GM19043 (cell line): Measurements from ENCODE around the gene USP17L10.
"Not testable (repeated sequence)": the region's sequence is repeated elsewhere in the genome, so short reads cannot be mapped to it uniquely, and the experiment has no call there.

Experiments used
- ATAC-seq: cut with Tn5 transposase; IDR thresholded peaks from one replicate; pipeline ENCODE4 v1.9.1; 2021; ENCODE audit warnings: low read depth; ENCODE audit not compliant: unreplicated experiment

The USP17L10 gene, protein sequence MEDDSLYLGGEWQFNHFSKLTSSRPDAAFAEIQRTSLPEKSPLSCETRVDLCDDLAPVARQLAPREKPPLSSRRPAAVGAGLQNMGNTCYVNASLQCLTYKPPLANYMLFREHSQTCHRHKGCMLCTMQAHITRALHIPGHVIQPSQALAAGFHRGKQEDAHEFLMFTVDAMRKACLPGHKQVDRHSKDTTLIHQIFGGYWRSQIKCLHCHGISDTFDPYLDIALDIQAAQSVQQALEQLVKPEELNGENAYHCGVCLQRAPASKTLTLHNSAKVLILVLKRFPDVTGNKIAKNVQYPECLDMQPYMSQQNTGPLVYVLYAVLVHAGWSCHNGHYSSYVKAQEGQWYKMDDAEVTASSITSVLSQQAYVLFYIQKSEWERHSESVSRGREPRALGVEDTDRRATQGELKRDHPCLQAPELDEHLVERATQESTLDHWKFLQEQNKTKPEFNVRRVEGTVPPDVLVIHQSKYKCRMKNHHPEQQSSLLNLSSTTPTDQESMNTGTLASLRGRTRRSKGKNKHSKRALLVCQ

DNA sequence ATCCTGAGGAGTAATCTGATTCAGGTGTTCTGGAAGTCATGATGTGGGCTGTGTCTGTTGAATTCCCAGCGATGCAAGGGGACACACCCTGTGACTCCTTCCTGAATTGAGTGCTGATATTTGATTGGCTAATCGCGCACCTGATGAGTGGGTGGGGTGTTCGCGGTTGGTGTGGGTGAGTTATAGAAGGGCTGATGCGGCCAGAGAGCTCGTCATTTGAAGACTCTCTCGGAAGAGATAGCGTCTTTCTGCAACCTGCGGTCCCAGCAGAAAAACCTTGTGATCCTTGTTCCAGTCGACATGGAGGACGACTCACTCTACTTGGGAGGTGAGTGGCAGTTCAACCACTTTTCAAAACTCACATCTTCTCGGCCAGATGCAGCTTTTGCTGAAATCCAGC is at the start of gene USP17L10:
TSS of gene USP17L10 (plus strand) at position 301 of the 400 bp plus-strand sequence. CDS start at position 301, 0 bp downstream.
- not testable (repeated sequence) for ATAC-seq

DNA sequence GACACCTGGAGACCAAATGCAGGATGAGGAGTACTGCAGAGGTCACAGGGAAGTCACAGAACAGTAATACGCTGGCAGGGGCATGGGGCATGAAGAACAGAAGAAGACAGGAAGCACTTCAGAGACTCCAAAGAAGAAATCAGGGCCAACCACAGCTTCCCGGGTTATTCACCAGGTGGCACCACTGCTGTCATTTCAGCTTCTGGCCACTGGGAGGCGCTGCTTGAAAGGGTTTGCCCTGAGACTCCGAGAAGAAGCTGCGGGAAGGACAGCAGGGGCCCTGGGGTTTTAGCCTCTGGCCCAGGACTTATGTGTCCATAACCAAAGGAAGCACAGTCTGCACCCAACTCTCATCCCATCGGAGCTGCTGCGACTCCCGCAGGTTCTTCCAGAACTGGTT is 44.5 kb upstream of the USP17L10 start:
- not testable (repeated sequence) for ATAC-seq

DNA sequence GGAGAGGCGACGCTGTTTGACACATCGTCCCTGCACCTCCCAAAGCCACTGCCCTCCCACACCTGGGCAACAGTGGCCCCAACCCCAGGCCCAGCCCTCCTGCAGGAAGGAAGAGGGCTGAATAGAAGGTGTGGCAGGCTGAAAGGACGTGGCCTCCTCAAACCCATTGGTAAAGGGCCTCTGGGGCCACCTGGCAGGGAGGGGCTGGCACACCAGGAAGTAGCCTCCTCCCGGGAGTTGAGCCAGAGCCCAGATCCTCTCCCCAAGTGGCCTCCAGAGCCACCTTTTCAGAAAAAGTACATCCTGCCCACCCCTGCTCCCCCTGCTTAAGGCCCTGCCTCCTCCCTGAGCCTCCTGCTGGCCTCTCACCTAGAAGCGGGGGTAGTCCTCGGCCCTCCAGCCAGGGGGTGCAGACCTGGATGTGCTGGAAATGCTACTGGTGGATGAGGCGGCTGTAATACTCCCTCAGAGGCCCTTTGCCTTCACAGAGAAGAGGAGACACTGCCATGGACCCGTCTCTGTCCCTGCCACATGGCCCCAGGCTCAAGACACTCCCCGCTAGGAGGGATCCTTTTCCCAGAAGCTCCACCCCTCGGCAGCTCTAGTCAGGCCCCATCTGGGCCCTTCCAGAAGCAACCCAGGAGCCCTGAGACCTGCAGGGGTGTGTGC is 40.5 kb upstream of the USP17L10 start, which contains the start of gene FAM90A26:
TSS of gene FAM90A26 (plus strand) at position 619 of the 669 bp plus-strand sequence. CDS start 2,764 bp downstream, outside the sequence.
- not testable (repeated sequence) for ATAC-seq

DNA sequence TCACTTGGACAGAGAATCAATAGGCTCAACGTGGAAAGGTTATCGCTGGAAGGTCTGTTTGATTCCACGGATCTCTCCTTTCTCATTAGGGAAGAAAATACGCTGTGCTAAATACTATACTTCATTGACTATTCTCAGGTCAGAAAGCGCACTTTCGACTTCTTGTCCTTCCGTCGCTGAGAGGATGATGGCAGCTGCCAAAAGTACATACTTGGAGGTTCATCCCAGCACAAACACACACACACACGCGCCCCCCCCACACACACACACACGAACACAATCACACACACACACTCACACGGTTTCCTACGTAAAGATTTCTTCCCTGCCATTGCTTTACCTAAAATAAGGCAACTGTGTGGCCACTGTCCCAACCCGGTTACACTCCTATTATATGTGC is 4.2 kb downstream of the USP17L10 start:
- not testable (repeated sequence) for ATAC-seq

DNA sequence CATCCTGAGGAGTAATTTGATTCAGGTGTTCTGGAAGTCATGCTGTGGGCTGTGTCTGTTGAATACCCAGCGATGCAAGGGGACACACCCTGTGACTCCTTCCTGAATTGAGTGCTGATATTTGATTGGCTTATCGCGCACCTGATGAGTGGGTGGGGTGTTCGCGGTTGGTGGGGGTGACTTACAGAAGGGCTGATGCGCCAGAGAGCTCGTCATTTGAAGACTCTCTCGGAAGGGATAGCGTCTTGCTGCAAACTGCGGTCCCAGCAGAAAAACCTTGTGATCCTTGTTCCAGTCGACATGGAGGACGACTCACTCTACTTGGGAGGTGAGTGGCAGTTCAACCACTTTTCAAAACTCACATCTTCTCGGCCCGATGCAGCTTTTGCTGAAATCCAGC is 4.6 kb downstream of the USP17L10 start, which contains the start of gene USP17L11:
TSS of gene USP17L11 (plus strand) at position 301 of the 400 bp plus-strand sequence. CDS start at position 301, 0 bp downstream.
- ATAC-seq = not testable (repeated sequence)

DNA sequence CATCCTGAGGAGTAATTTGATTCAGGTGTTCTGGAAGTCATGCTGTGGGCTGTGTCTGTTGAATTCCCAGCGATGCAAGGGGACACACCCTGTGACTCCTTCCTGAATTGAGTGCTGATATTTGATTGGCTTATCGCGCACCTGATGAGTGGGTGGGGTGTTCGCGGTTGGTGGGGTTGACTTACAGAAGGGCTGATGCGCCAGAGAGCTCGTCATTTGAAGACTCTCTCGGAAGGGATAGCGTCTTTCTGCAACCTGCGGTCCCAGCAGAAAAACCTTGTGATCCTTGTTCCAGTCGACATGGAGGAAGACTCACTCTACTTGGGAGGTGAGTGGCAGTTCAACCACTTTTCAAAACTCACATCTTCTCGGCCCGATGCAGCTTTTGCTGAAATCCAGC is 9.4 kb downstream of the USP17L10 start, which contains the start of gene USP17L12:
TSS of gene USP17L12 (plus strand) at position 301 of the 400 bp plus-strand sequence. CDS start at position 301, 0 bp downstream.
- ATAC-seq = not testable (repeated sequence)

DNA sequence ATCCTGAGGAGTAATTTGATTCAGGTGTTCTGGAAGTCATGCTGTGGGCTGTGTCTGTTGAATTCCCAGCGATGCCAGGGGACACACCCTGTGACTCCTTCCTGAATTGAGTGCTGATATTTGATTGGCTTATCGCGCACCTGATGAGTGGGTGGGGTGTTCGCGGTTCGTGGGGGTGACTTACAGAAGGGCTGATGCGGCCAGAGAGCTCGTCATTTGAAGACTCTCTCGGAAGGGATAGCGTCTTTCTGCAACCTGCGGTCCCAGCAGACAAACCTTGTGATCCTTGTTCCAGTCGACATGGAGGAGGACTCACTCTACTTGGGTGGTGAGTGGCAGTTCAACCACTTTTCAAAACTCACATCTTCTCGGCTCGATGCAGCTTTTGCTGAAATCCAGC is 14.1 kb downstream of the USP17L10 start, which contains the start of gene USP17L13:
TSS of gene USP17L13 (plus strand) at position 301 of the 400 bp plus-strand sequence. CDS start at position 301, 0 bp downstream.
- not testable (repeated sequence) for ATAC-seq

DNA sequence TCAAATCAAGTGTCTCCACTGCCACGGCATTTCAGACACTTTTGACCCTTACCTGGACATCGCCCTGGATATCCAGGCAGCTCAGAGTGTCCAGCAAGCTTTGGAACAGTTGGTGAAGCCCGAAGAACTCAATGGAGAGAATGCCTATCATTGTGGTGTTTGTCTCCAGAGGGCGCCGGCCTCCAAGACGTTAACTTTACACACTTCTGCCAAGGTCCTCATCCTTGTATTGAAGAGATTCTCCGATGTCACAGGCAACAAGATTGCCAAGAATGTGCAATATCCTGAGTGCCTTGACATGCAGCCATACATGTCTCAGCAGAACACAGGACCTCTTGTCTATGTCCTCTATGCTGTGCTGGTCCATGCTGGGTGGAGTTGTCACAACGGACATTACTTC is 19.8 kb downstream of the USP17L10 start:
- not testable (repeated sequence) for ATAC-seq

DNA sequence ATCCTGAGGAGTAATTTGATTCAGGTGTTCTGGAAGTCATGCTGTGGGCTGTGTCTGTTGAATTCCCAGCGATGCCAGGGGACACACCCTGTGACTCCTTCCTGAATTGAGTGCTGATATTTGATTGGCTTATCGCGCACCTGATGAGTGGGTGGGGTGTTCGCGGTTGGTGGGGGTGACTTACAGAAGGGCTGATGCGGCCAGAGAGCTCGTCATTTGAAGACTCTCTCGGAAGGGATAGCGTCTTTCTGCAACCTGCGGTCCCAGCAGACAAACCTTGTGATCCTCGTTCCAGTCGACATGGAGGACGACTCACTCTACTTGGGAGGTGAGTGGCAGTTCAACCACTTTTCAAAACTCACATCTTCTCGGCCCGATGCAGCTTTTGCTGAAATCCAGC is 23.6 kb downstream of the USP17L10 start, which contains the start of gene USP17L15:
TSS of gene USP17L15 (plus strand) at position 301 of the 400 bp plus-strand sequence. CDS start at position 301, 0 bp downstream.
- ATAC-seq = not testable (repeated sequence)

DNA sequence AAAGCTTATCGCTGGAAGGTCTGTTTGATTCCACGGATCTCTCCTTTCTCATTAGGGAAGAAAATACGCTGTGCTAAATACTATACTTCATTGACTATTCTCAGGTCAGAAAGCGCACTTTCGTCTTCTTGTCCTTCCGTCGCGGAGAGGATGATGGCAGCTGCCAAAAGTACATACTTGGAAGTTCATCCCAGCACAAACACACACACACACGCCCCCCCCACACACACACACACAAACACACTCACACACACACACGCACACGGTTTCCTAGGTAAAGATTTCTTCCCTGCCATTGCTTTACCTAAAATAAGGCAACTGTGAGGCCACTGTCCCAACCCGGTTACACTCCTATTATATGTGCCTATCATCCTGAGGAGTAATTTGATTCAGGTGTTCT is 28.0 kb downstream of the USP17L10 start:
- not testable (repeated sequence) for ATAC-seq

DNA sequence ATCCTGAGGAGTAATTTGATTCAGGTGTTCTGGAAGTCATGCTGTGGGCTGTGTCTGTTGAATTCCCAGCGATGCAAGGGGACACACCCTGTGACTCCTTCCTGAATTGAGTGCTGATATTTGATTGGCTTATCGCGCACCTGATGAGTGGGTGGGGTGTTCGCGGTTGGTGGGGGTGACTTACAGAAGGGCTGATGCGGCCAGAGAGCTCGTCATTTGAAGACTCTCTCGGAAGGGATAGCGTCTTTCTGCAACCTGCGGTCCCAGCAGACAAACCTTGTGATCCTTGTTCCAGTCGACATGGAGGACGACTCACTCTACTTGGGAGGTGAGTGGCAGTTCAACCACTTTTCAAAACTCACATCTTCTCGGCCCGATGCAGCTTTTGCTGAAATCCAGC is 33.1 kb downstream of the USP17L10 start, which contains the start of gene USP17L17:
TSS of gene USP17L17 (plus strand) at position 301 of the 400 bp plus-strand sequence. CDS start at position 301, 0 bp downstream.
- ATAC-seq = not testable (repeated sequence)

DNA sequence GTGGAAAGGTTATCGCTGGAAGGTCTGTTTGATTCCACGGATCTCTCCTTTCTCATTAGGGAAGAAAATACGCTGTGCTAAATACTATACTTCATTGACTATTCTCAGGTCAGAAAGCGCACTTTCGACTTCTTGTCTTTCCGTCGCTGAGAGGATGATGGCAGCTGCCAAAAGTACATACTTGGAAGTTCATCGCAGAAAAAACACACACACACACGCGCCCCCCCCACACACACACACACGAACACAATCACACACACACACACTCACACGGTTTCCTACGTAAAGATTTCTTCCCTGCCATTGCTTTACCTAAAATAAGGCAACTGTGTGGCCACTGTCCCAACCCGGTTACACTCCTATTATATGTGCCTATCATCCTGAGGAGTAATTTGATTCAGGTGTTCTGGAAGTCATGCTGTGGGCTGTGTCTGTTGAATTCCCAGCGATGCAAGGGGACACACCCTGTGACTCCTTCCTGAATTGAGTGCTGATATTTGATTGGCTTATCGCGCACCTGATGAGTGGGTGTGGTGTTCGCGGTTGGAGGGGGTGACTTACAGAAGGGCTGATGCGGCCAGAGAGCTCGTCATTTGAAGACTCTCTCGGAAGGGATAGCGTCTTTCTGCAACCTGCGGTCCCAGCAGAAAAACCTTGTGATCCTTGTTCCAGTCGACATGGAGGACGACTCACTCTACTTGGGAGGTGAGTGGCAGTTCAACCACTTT is 37.7 kb downstream of the USP17L10 start, which contains the start of gene USP17L18:
TSS of gene USP17L18 (plus strand) at position 678 of the 728 bp plus-strand sequence. CDS start at position 678, 0 bp downstream.
- not testable (repeated sequence) for ATAC-seq

DNA sequence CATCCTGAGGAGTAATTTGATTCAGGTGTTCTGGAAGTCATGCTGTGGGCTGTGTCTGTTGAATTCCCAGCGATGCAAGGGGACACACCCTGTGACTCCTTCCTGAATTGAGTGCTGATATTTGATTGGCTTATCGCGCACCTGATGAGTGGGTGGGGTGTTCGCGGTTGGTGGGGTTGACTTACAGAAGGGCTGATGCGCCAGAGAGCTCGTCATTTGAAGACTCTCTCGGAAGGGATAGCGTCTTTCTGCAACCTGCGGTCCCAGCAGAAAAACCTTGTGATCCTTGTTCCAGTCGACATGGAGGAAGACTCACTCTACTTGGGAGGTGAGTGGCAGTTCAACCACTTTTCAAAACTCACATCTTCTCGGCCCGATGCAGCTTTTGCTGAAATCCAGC is 42.6 kb downstream of the USP17L10 start, which contains the start of gene USP17L19:
TSS of gene USP17L19 (plus strand) at position 301 of the 400 bp plus-strand sequence. CDS start at position 301, 0 bp downstream.
- ATAC-seq = not testable (repeated sequence)

DNA sequence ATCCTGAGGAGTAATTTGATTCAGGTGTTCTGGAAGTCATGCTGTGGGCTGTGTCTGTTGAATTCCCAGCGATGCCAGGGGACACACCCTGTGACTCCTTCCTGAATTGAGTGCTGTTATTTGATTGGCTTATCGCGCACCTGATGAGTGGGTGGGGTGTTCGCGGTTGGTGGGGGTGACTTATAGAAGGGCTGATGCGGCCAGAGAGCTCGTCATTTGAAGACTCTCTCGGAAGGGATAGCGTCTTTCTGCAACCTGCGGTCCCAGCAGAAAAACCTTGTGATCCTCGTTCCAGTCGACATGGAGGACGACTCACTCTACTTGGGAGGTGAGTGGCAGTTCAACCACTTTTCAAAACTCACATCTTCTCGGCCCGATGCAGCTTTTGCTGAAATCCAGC is 47.4 kb downstream of the USP17L10 start, which contains the start of gene USP17L20:
TSS of gene USP17L20 (plus strand) at position 301 of the 400 bp plus-strand sequence. CDS start at position 301, 0 bp downstream.
- ATAC-seq = not testable (repeated sequence)
